K562 (cell line): ENCODE measurements around the gene FAM117A. TPM values are rescaled to one million over a fixed set of nuclear protein-coding genes. Genes with fewer than 3 reads are reported as not detected.

Experiments used
- CHD2 ChIP-seq: IDR thresholded peaks from 2 replicates; pipeline ENCODE4 v1.6.1; 2011; ENCODE audit warnings: low read depth, low read length
- E2F5 ChIP-seq: sonication (generic); formaldehyde crosslinking; IDR thresholded peaks from 2 replicates; pipeline ENCODE4 v1.8.0; 2022; ENCODE audit warnings: mild to moderate bottlenecking, missing genetic modification reagents
- GATA2 ChIP-seq: sonication (generic); formaldehyde crosslinking; IDR thresholded peaks from 2 replicates; pipeline ENCODE4 v1.4.0; 2020; ENCODE audit warnings: mild to moderate bottlenecking, missing genetic modification reagents
- KDM5B ChIP-seq: fragments of 200-600 bp; sonication (generic); IDR thresholded peaks from 2 replicates; pipeline ENCODE4 v1.6.1; 2012; ENCODE audit warnings: low read depth, mild to moderate bottlenecking, moderate library complexity, low read length, control low read depth, inconsistent platforms; ENCODE audit not compliant: insufficient replicate concordance
- NCOA4 ChIP-seq: fragments of 450-650 bp; IDR thresholded peaks from 2 replicates; pipeline ENCODE4 v1.6.1; 2018; ENCODE audit warnings: mild to moderate bottlenecking; ENCODE audit not compliant: partially characterized antibody
- NFE2 ChIP-seq: IDR thresholded peaks from 2 replicates; pipeline ENCODE4 v1.6.1; 2014; ENCODE audit warnings: antibody characterized with exemption, low read depth
- PTRF ChIP-seq: fragments of 450-650 bp; IDR thresholded peaks from 2 replicates; pipeline ENCODE4 v1.6.1; 2016; ENCODE audit warnings: mild to moderate bottlenecking, missing genetic modification characterization, missing compliant biosample characterization
- RBM39 ChIP-seq: fragments of 200-400 bp; formaldehyde crosslinking; optimal IDR thresholded peaks from 2 replicates; pipeline ENCODE3; 2018; ENCODE audit warnings: low read depth, low read length
- SMARCC2 ChIP-seq: fragments of 450-650 bp; IDR thresholded peaks from 2 replicates; pipeline ENCODE4 v1.6.1; 2017; ENCODE audit warnings: antibody characterized with exemption, moderate library complexity, mild to moderate bottlenecking, low read depth
- TFAP4 ChIP-seq: sonication (generic); formaldehyde crosslinking; IDR thresholded peaks from 2 replicates; pipeline ENCODE4 v1.8.0; 2022; ENCODE audit warnings: missing genetic modification reagents, mild to moderate bottlenecking, moderate library complexity, borderline replicate concordance
- ZMIZ1 ChIP-seq, 2 experiments: fragments of 150-350 bp in 1 of 2; IDR thresholded peaks; 2 replicates each; pipeline ENCODE4 v1.6.1; 2012 to 2016; ENCODE audit warnings: low read depth in 2 of 2, low read length in 2 of 2, mild to moderate bottlenecking in 1 of 2, moderate library complexity in 1 of 2
- ZNF3 ChIP-seq: fragments of 250-450 bp; sonication (Bioruptor Pico); IDR thresholded peaks from 2 replicates; pipeline ENCODE4 v1.5.0; 2021; ENCODE audit warnings: mild to moderate bottlenecking, moderate library complexity
- ZNF551 ChIP-seq: fragments of 250-450 bp; sonication (Bioruptor Pico); IDR thresholded peaks from 2 replicates; pipeline ENCODE4 v1.5.0; 2021; ENCODE audit warnings: mild to moderate bottlenecking, moderate library complexity
- polyA plus RNA-seq, 8 experiments: library from polyadenylated mRNA; depleted of rRNA in 4 of 8; stranded (reverse) in 5 of 8; unstranded in 3 of 8; fragments of >200 nt; fragmentation: Nextera tagmentation in 2 of 8; fragmentation: Illumina TruSeq in 1 of 8; extraction: Ambion mirVana in 2 of 8; extraction: Trizol in 1 of 8; gene quantifications; 2 replicates each; pipeline versions ENCODE4 v1.2.1 to v1.2.3, GENCODE V29; 2011 to 2014; ENCODE audit warnings: inconsistent platforms in 1 of 8, missing spikeins in 1 of 8
- total RNA-seq, 7 experiments: library from RNA; depleted of rRNA in 6 of 7; stranded (reverse); fragments of >200 nt in 6 of 7; fragmentation: Illumina TruSeq in 2 of 7; extraction: Trizol in 2 of 7; gene quantifications; 2 replicates each; pipeline versions ENCODE4 v1.2.1 to v1.2.3, GENCODE V29; 2011 to 2021; ENCODE audit warnings: low replicate concordance in 1 of 7
- TF ChIP-seq, protein P1 (sequence below): sonication (generic); formaldehyde crosslinking; IDR thresholded peaks from 2 replicates; pipeline ENCODE4 v1.4.0; 2020; ENCODE audit warnings: mild to moderate bottlenecking, missing genetic modification reagents
- TF ChIP-seq, protein P2 (sequence below): fragments of 250-450 bp; sonication (Bioruptor Pico); IDR thresholded peaks from 2 replicates; pipeline ENCODE4 v1.5.0; 2020; ENCODE audit warnings: mild to moderate bottlenecking, borderline replicate concordance

The FAM117A gene
- total and polyA plus RNA-seq, 9 of the 15 experiments (the other 6 are each of a cell fraction or from before 2014, with no cell fraction given), result 3.1 to 79.7 (median 36.6) TPM

DNA sequence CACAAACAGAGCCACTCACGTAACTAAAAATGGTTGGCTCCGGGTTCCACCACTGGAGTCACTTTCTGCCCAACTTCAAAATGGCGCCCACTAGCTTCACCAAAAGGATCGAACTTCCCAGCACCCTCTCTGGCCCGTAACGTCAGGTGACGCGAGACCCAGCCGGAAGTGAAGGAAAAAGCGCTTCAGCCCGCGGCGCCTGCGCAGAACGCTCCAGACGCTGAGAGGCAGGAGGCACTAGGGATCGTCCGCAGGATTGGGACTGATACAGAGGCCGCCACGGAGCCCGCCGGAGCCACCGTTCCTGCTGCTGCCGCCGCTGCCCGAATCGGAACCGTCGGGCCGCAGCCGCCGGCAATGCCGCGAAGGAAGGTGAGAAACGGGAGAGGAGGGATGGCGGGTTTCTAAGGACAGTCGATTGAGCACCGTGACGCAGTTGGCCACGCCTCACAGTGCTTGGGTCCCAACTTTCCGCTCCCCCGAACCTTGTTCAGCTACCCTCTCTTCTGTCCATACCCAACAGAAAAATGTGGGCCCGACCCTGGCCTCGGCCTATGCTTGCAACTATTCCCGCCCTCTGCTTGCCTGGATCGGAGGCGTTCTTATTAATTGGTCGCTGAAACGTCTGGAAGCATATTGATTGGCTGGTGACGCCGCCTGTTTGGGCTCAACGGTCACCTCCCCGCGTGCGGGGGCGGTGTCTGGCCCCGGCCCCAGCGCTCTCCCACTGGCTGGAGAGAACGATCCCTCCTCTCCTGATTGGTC lies 24.7 kb upstream of the FAM117A start, which contains the start of gene KAT7 (continued):
- TF ChIP-seq, protein P1, sequence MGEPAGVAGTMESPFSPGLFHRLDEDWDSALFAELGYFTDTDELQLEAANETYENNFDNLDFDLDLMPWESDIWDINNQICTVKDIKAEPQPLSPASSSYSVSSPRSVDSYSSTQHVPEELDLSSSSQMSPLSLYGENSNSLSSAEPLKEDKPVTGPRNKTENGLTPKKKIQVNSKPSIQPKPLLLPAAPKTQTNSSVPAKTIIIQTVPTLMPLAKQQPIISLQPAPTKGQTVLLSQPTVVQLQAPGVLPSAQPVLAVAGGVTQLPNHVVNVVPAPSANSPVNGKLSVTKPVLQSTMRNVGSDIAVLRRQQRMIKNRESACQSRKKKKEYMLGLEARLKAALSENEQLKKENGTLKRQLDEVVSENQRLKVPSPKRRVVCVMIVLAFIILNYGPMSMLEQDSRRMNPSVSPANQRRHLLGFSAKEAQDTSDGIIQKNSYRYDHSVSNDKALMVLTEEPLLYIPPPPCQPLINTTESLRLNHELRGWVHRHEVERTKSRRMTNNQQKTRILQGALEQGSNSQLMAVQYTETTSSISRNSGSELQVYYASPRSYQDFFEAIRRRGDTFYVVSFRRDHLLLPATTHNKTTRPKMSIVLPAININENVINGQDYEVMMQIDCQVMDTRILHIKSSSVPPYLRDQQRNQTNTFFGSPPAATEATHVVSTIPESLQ (CRISPR knock-in tag), result peak; percentile 77; the same call in 1 of the 2 replicates
- TF ChIP-seq ZNF3 (CRISPR knock-in tag) (no peak), ZMIZ1 (IDR thresholded peaks at IDR 0.05; ENCODE audit: low read depth in 2 of 2, low read length in 2 of 2) (no peak), SMARCC2 (no peak), ZNF551 (CRISPR knock-in tag) (no peak), NCOA4 (no peak), E2F5 (CRISPR knock-in tag) (no peak), NFE2 (no peak), KDM5B (peak; percentile 61), RBM39 (no peak), PTRF (no peak), CHD2 (peak; percentile 92), TFAP4 (CRISPR knock-in tag) (peak; percentile 78), GATA2 (CRISPR knock-in tag) (no peak)
- TF ChIP-seq, protein P2, sequence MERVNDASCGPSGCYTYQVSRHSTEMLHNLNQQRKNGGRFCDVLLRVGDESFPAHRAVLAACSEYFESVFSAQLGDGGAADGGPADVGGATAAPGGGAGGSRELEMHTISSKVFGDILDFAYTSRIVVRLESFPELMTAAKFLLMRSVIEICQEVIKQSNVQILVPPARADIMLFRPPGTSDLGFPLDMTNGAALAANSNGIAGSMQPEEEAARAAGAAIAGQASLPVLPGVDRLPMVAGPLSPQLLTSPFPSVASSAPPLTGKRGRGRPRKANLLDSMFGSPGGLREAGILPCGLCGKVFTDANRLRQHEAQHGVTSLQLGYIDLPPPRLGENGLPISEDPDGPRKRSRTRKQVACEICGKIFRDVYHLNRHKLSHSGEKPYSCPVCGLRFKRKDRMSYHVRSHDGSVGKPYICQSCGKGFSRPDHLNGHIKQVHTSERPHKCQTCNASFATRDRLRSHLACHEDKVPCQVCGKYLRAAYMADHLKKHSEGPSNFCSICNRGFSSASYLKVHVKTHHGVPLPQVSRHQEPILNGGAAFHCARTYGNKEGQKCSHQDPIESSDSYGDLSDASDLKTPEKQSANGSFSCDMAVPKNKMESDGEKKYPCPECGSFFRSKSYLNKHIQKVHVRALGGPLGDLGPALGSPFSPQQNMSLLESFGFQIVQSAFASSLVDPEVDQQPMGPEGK, result no peak
